Activated CD4-positive, alpha-beta T cell treated with anti-CD3 and anti-CD28 coated beads for 36 hours (primary cell): ENCODE results near the gene ZBTB11. TPM values are rescaled to one million over a fixed set of nuclear protein-coding genes. Genes with fewer than 3 reads are reported as not detected.
A peak's percentile ranks its signal among the peaks of the same experiment; 100 is the strongest.
"Not testable (repeated sequence)": the region's sequence is repeated elsewhere in the genome, so short reads cannot be mapped to it uniquely, and the experiment has no call there.

Experiments used
- ATAC-seq: fragments of 200-7000 bp; cut with Tn5 transposase; one replicate; pipeline ENCODE4 v1.10.0; 2021; ENCODE audit warnings: mild to moderate bottlenecking, moderate library complexity
- CTCF ChIA-PET: fragments of 350-600 bp; sonication (Branson Sonifier 250); formaldehyde crosslinking; loops from one replicate; lab custom pipeline; 2021; ENCODE audit warnings: antibody characterized with exemption; lab: Charles Lee
- POLR2A ChIA-PET: fragments of 350-600 bp; sonication (Branson Sonifier 250); formaldehyde crosslinking; loops from one replicate; lab custom pipeline; 2021; ENCODE audit warnings: antibody characterized with exemption, inconsistent platforms; lab: Charles Lee
- DNase-seq: peaks from one replicate; pipeline ENCODE4 v3.0.0-alpha.2; 2020
- H3K27ac Mint-ChIP-seq: one replicate; pipeline ENCODE4 v1.8.0; 2021; ENCODE audit warnings: mixed read lengths
- H3K27me3 Mint-ChIP-seq: one replicate; pipeline ENCODE4 v1.8.0; 2021; ENCODE audit warnings: mixed read lengths
- H3K36me3 Mint-ChIP-seq: one replicate; pipeline ENCODE4 v1.8.0; 2021; ENCODE audit warnings: low read depth, mixed read lengths
- H3K4me1 Mint-ChIP-seq: one replicate; pipeline ENCODE4 v1.8.0; 2021; ENCODE audit warnings: mixed read lengths
- H3K4me3 Mint-ChIP-seq: one replicate; pipeline ENCODE4 v1.8.0; 2021; ENCODE audit warnings: mild to moderate bottlenecking, moderate library complexity, mixed read lengths
- H3K9me3 Mint-ChIP-seq: one replicate; pipeline ENCODE4 v1.8.0; 2021; ENCODE audit warnings: low read depth, mixed read lengths
- intact Hi-C, 2 experiments: fragments of 100-400 bp; cut with DNase I in 1 of 2; cut with micrococcal nuclease in 1 of 2; formaldehyde crosslinking; loops; one replicate each; pipeline versions ENCODE4 v1.14.2 to v1.15.1; 2022 to 2024; cut with DNase I, micrococcal nuclease
- total RNA-seq, 2 experiments: library from RNA; stranded (reverse); gene quantifications; one replicate each; pipeline ENCODE4 v1.2.3, GENCODE V29; 2021

Gene ZBTB11
- total RNA-seq, 2 experiments from 2014 or later = 25.1 to 26.0 TPM

DNA sequence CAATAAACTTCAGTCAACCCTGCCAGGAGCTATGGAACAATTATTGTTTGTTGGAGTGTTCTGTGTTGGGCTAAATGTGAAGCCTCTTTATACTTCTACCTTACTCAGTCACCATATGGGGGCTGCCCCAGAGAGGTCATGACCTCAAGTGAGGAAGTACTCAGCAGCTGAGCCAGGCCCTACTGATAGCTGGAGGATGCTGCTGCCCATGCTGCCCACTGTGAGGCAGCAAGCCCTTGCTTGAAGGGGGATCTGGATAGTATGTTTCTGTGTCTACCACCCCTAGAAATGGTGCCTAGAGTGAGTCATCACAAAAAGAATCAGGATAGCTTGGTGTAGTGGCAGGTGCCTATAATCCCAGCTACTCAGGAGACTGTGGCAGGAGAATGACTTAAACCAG is 14.0 kb upstream of the ZBTB11 start:
- intact Hi-C loops = no loop called here
- POLR2A ChIA-PET = no interaction called here
- ATAC-seq = peak; percentile 36

DNA sequence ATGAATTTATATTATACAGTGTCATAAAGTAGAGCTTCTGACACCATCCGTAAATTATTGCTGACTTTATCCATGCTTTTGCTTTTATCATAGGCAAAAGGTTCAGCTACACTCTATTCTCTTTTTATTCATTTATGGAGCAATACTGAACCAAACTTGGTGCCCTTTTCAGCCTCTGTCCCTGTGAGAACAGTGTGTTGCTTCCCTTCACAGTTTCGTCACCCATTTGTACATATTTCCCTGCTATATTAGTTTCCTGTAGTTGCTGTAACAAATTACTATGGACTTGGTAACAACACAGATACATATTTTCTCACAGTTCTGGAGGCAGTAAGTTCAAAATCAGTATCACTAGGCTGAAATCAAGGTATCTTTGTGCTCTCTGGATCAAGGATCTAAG is 12.4 kb upstream of the ZBTB11 start:
- Mint-ChIP-seq H3K27ac (peak overlapping the region; percentile 43), H3K27me3 (no peaks in the 10 kb centered on the region), H3K4me3 (no peak overlapping the region), H3K9me3 (no peaks in the 10 kb centered on the region), H3K4me1 (peaks cover 28% of the 10 kb centered on the region), H3K36me3 (peaks cover 22% of the 10 kb centered on the region)
- intact Hi-C loops = loop anchor here in 1 of 2 experiments (5.0 kb wide), 2 partner anchors 248 to 848 kb away; no protein-coding TSS in a partner anchor
- POLR2A ChIA-PET = no interaction called here
- CTCF ChIA-PET = interaction anchor here (1.3 to 8.5 kb wide), 2 partner anchors 14 to 133 kb away, joined by 3 to 56 read pairs; partner anchors contain the start of gene ZBTB11
- ATAC-seq (no peak), DNase-seq (no peak)

More for the DNA sequence above, 14.0 kb upstream of the ZBTB11 start:
- DNase-seq = peak; percentile 55
- Mint-ChIP-seq H3K27ac (peak overlapping the region; percentile 30), H3K4me1 (peaks cover 25% of the 10 kb centered on the region), H3K4me3 (no peak overlapping the region), H3K9me3 (no peaks in the 10 kb centered on the region), H3K27me3 (no peaks in the 10 kb centered on the region), H3K36me3 (peaks cover 7% of the 10 kb centered on the region)
- CTCF ChIA-PET = interaction anchor here (0.6 to 8.5 kb wide), 4 partner anchors 11 to 88 kb away, joined by 3 to 56 read pairs (median 3); partner anchors contain the start of genes CEP97, NXPE3 and ZBTB11

DNA sequence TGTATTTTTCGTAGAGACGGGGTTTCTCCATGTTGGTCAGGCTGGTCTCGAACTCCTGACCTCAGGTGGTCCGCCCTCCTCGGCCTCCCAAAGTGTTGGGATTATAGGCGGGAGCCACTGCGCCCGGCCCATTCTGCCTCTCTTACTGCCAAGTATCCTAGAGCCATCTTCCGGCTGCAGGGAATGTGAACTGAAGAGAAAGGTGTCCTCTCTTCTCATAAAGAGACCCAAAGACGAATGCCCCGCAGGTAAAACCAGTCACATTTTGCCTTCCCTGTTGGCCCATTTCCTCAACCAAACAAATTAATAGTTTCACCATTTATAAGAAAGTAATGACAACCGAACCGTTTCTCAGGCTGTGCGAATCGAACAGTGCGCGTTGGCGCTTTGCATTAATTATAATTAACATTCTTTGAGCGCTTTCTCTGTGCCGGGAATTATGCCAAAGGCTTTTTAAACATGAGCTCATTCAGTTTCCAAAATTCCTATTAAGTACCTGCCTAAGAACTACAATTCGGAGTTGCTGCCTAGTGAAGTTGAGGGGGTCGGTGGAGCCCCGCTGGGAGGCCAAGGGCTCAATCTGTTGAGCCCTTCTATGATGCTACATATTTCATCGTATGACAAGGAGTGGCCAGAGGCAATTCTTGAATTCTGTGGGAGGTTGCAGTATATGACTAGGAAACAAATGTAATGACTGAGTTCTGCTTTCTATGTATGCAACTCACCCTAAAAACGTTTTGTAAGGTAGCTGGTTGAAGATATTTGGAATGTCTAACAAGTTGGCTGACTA is 10.4 kb upstream of the ZBTB11 start:
- Mint-ChIP-seq H3K4me1 (peaks cover 35% of the 10 kb centered on the region), H3K9me3 (no peaks in the 10 kb centered on the region), H3K27ac (peak overlapping the region; percentile 99), H3K36me3 (peaks cover 36% of the 10 kb centered on the region), H3K27me3 (no peaks in the 10 kb centered on the region), H3K4me3 (peak overlapping the region; percentile 100)
- no peak for ATAC-seq
- ChIA-PET POLR2A (interaction anchor here (0.6 to 3.4 kb wide), 5 partner anchors 11 to 169 kb away, joined by 3 to 34 read pairs (median 8); partner anchors contain the start of genes CEP97, PCNP and ZBTB11), CTCF (interaction anchor here (0.7 to 8.5 kb wide), 4 partner anchors 12 to 137 kb away, joined by 3 to 56 read pairs (median 6); partner anchors contain the start of genes CEP97 and ZBTB11)
- intact Hi-C loops = loop anchor here (2.0 to 5.0 kb wide), 5 partner anchors 91 to 850 kb away; partner anchors contain the start of genes NFKBIZ (in 1 of the 2) and NXPE3 (in 1 of the 2)
- DNase-seq = no peak

DNA sequence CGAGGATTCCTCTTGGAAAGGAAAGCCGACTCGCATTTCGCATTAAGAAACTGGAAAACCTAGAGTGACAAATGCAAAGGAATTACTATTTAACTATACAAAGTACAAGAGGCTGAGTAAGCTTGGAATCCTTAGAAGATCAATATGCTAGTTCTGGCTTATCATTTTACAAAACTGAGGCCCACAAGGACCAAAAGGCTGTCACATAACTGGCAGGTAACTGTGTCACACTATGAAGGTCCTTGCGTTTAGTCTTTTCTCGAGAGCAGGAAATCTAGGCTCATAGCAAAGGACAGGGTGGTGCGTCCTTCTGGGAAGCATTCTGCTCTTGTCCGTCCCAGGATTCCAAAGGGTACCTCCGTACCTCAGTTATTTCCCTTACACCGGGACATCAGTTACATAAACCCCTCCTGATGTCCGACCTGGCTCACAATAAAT is 9.0 kb upstream of the ZBTB11 start:
- CTCF ChIA-PET = interaction anchor here (1.6 to 8.5 kb wide), 2 partner anchors 10 to 23 kb away, joined by 6 to 56 read pairs; partner anchors contain the start of gene ZBTB11
- H3K27ac Mint-ChIP-seq = peak overlapping the region; percentile 99
- H3K27me3 Mint-ChIP-seq = no peaks in the 10 kb centered on the region
- no peak for DNase-seq
- intact Hi-C loops = loop anchor here (1.0 to 5.0 kb wide), 10 partner anchors 9 to 851 kb away; partner anchors contain the start of genes CEP97 (in 2 of the 2), NXPE3 (in 2 of the 2), ZBTB11 (in 2 of the 2) and NFKBIZ (in 1 of the 2)
- H3K4me1 Mint-ChIP-seq = peaks cover 45% of the 10 kb centered on the region
- ATAC-seq = no peak
- peaks cover 50% of the 10 kb centered on the region for H3K36me3 Mint-ChIP-seq
- peak overlapping the region; percentile 100 for H3K4me3 Mint-ChIP-seq
- POLR2A ChIA-PET = interaction anchor here (0.6 to 3.4 kb wide), 9 partner anchors 9 to 827 kb away, joined by 3 to 34 read pairs (median 5); partner anchors contain the start of genes CEP97, NFKBIZ and ZBTB11
- H3K9me3 Mint-ChIP-seq = no peaks in the 10 kb centered on the region

DNA sequence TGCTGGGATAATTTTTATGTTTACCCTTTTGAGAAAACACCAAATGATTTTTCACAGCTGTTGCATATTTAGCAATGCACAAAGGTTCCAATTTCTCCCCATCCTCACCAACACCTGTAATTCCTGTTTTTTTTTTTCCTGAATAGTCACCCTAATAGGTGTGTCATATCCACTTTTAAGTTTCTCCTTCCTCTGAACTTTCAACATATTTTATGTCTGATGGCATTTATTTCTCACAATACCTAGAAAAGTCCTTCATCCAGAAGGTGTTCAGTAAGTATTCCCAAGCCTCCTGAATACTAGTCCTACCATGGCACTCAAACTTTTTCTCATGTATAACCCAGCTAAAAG is 8.1 kb upstream of the ZBTB11 start:
- H3K36me3 Mint-ChIP-seq = peaks cover 58% of the 10 kb centered on the region
- ChIA-PET CTCF (interaction anchor here (0.6 to 8.5 kb wide), 3 partner anchors 9 to 441 kb away, joined by 3 to 56 read pairs (median 3); partner anchors contain the start of genes NXPE3 and ZBTB11), POLR2A (interaction anchor here (0.6 to 3.4 kb wide), 7 partner anchors 8 to 1284 kb away, joined by 3 to 34 read pairs (median 6); partner anchors contain the start of genes CEP97, PCNP, TOMM70 and ZBTB11)
- peaks cover 45% of the 10 kb centered on the region for H3K4me1 Mint-ChIP-seq
- peak overlapping the region; percentile 100 for H3K4me3 Mint-ChIP-seq
- intact Hi-C loops = loop anchor here in 1 of 2 experiments (5.0 kb wide), 2 partner anchors 252 to 852 kb away; no protein-coding TSS in a partner anchor
- DNase-seq (no peak), ATAC-seq (no peak)
- H3K27me3 Mint-ChIP-seq = no peaks in the 10 kb centered on the region
- peak overlapping the region; percentile 99 for H3K27ac Mint-ChIP-seq
- no peaks in the 10 kb centered on the region for H3K9me3 Mint-ChIP-seq

DNA sequence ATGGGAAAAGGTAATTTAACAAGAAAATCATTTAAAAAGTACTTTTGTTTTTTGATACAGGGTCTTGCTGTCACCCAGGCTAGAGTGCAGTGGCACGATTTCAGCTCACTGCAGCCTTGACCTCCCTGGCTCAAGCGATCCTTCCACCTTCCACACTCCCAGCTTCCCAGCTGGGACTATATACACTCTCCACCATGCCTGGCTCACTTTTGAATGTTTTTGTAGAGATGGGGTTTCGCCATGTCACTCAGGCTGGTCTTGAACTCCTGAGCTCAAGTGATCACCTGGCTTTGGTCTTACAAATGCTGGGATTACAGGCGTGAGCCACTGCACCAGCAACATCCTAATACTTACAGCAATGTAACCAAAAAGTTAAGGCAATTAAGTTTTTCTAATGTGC is 3.5 kb upstream of the ZBTB11 start:
- DNase-seq = no peak
- Mint-ChIP-seq H3K27me3 (no peaks in the 10 kb centered on the region), H3K4me3 (no peak overlapping the region), H3K9me3 (no peaks in the 10 kb centered on the region), H3K27ac (peak overlapping the region; percentile 60), H3K36me3 (peaks cover 69% of the 10 kb centered on the region), H3K4me1 (peaks cover 44% of the 10 kb centered on the region)
- intact Hi-C loops = no loop called here
- ChIA-PET CTCF (interaction anchor here (0.8 kb wide), 1 partner anchor 10 kb away, joined by 3 read pairs; no protein-coding TSS in a partner anchor), POLR2A (interaction anchor here (1.0 to 2.4 kb wide), 2 partner anchors 44 to 107 kb away, joined by 3 to 7 read pairs; partner anchors contain the start of genes CEP97 and PCNP)
- ATAC-seq = no peak

DNA sequence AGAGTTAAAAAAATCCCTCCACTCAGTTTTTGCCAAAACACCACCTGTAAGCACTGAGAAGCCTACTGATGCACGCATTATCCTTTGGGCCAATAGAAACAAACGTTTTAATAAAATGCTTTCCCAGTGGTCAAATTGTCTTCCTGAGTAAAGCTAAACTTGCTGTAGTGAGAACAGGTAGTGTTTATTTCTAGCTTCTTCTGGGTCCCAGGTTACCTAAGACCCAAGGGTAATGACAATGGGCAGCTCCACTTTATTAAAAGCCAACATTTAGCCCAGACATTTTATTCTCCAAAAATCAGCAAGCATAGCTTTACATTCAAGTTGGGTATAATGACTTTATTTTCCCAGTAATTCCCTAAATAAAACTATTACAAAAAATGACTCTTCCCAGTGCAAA is 1.9 kb upstream of the ZBTB11 start:
- intact Hi-C loops = loop anchor here in 1 of 2 experiments (5.0 kb wide), 1 partner anchor 167 kb away; the partner anchor contains the start of gene SENP7
- not testable (repeated sequence) for H3K27me3 Mint-ChIP-seq, H3K4me3 Mint-ChIP-seq, H3K27ac Mint-ChIP-seq, DNase-seq, H3K9me3 Mint-ChIP-seq, ATAC-seq
- Mint-ChIP-seq H3K4me1 (peaks cover 51% of the 10 kb centered on the region), H3K36me3 (peaks cover 67% of the 10 kb centered on the region)
- ChIA-PET CTCF (interaction anchor here (4.1 to 6.9 kb wide), 2 partner anchors 9 to 105 kb away, joined by 20 to 56 read pairs; partner anchors contain the start of genes PCNP and RPL24), POLR2A (interaction anchor here (0.7 kb wide), 1 partner anchor 401 kb away, joined by 6 read pairs; no protein-coding TSS in a partner anchor)

DNA sequence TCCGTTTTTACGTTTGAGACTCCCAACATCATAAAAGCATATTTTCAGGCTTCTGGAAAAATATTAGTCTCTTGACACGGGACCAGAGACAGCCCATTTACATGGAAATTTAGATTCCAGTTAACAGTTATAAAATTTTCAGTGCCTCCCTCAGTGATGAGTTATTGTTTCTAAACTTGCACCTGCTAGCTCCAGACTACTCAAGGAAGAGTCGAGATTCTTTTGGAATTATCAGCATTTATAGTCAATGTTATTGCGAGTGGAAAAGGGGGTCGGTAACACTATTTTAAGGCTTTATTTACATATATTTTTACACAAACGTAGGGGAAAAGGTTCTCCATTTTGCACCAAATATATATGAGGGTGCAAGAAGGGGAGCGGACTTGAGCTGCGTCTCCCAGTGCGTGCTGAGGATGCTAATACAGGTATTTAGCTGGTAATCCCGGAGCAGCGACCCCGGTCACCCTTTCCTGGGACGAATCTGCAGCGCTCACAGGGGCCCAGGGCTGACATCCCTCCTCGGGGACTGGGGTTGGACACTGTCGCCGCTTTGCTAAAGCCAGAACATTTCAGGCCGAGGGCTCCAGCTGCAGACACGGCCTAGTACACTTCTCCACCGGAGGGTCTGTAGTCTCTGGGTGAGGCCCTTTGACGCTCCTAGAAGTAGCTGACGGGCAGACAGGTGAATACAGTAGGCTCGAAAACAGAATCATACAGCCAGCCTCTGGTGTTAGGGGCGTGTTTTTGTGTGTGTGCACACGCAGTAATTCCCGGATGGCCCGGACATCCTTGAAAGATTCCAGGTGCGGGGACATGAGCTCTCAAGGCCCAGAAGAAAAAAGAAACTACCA is 729 bp upstream of the ZBTB11 start:
- intact Hi-C loops = loop anchor here (1.0 to 5.0 kb wide), 9 partner anchors 9 to 1417 kb away; partner anchors contain the start of genes LNP1 (in 2 of the 2), RPL24 (in 2 of the 2), SENP7 (in 2 of the 2) and TOMM70 (in 2 of the 2)
- POLR2A ChIA-PET = interaction anchor here (0.6 to 3.5 kb wide), 7 partner anchors 8 to 428 kb away, joined by 3 to 34 read pairs (median 5); partner anchors contain the start of genes CEP97, NXPE3 and RPL24
- CTCF ChIA-PET = interaction anchor here (0.6 to 6.9 kb wide), 7 partner anchors 10 to 259 kb away, joined by 3 to 56 read pairs (median 4); partner anchors contain the start of genes CEP97, PCNP, RPL24 and TRMT10C

DNA sequence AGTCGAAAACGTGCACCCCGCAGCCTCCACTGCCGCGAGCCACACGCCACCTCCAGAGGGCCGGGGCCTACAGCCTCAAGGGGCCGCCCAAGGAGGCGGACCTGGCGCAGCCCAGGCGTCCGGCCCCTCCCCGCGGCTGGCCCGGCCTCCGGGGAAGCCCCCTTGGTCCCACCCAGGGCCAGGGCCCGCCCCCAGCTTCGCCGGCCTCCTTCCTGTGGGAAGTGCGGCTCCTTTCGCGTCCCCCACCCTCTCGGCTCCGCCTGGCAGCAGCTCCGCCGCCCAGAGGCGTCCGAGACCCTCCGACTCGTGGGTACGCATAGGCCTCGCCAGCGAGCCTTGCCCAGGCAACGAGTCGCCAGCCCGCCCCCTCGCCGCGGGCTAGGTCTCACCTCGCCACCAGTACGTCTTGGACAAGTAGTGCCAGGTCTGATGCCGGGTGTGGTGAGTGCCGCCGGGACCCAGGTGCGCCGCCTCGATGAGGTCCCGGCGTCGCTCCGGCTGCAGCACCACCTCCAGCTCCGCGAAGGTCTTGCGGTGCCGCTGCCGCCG is 642 bp downstream of the ZBTB11 start:
- Mint-ChIP-seq H3K27ac (peak overlapping the region; percentile 92), H3K4me3 (peak overlapping the region; percentile 94), H3K27me3 (no peaks in the 10 kb centered on the region), H3K4me1 (peaks cover 51% of the 10 kb centered on the region), H3K36me3 (peaks cover 51% of the 10 kb centered on the region), H3K9me3 (no peaks in the 10 kb centered on the region)
- ATAC-seq (peak; percentile 90), DNase-seq (peak; percentile 97)
- intact Hi-C loops = loop anchor here (1.0 to 5.0 kb wide), 10 partner anchors 32 to 1415 kb away; partner anchors contain the start of genes LNP1 (in 2 of the 2), SENP7 (in 2 of the 2), TOMM70 (in 2 of the 2) and CEP97 (in 1 of the 2)
- ChIA-PET CTCF (interaction anchor here (0.8 to 6.9 kb wide), 8 partner anchors 11 to 966 kb away, joined by 3 to 56 read pairs (median 4); partner anchors contain the start of genes CEP97, PCNP and RPL24), POLR2A (interaction anchor here (0.6 to 3.5 kb wide), 9 partner anchors 9 to 455 kb away, joined by 3 to 34 read pairs (median 4); partner anchors contain the start of genes CEP97, NXPE3, PCNP and RPL24)

More for the DNA sequence above, 729 bp upstream of the ZBTB11 start:
- Mint-ChIP-seq H3K4me3 (peak overlapping the region; percentile 94), H3K27ac (peak overlapping the region; percentile 92), H3K36me3 (peaks cover 59% of the 10 kb centered on the region), H3K9me3 (no peaks in the 10 kb centered on the region), H3K4me1 (peaks cover 56% of the 10 kb centered on the region), H3K27me3 (no peaks in the 10 kb centered on the region)
- ATAC-seq (no peak), DNase-seq (peak; percentile 26)
